ENCODE results near the gene SUV39H2.

DNA sequence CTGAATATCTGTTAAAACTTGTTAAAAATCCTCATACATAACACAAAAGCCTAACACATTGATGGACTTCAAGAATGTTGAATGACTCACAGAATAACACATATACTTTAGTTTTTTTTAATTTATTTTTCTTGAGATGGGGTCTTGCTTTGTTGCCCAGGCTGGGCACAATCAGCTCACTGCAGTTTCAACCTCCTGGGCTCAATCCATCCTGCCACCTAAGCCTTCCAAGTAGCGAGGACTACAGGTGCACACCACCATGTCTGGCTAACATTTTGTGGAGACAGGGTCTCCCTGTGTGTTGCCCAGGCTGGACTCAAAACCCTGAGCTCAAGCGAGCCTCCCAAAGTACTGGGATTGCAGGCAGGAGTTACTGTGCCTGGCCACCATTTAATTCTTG, 28.1 kb downstream of the SUV39H2 start:
- TF ChIP-seq, protein P1, sequence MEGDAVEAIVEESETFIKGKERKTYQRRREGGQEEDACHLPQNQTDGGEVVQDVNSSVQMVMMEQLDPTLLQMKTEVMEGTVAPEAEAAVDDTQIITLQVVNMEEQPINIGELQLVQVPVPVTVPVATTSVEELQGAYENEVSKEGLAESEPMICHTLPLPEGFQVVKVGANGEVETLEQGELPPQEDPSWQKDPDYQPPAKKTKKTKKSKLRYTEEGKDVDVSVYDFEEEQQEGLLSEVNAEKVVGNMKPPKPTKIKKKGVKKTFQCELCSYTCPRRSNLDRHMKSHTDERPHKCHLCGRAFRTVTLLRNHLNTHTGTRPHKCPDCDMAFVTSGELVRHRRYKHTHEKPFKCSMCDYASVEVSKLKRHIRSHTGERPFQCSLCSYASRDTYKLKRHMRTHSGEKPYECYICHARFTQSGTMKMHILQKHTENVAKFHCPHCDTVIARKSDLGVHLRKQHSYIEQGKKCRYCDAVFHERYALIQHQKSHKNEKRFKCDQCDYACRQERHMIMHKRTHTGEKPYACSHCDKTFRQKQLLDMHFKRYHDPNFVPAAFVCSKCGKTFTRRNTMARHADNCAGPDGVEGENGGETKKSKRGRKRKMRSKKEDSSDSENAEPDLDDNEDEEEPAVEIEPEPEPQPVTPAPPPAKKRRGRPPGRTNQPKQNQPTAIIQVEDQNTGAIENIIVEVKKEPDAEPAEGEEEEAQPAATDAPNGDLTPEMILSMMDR (conservative IDR thresholded peaks at IDR 0.05; ENCODE audit: low read depth, low read length) = no peak
- TF ChIP-seq EZH2 (IDR thresholded peaks at IDR 0.05; ENCODE audit: low read length, unreplicated experiment) (no peak), EZH2phosphoT487 (IDR thresholded peaks at IDR 0.05; ENCODE audit: borderline replicate concordance, low read length) (no peak)

Measured in PC-3 (cell line).